ENCODE results near the gene DAAM2. TPM values are rescaled to one million over a fixed set of nuclear protein-coding genes. Genes with fewer than 3 reads are reported as not detected.

DAAM2 gene
- polyA plus RNA-seq, 3 donors: 24.2 to 30.9 (median 30.6) TPM

- no peak for DNase-seq (ENCODE audit: extremely low read depth in 1 of 11, low read depth in 9 of 11, low spot score in 4 of 11)
Measured at GRCh38 chr6:39896701-39897100, 104.5 kb downstream of the DAAM2 start.

GRCh38 chr6:39897698-39898097 lies 105.5 kb downstream of the DAAM2 start:
- no peak for DNase-seq (ENCODE audit: extremely low read depth in 1 of 11, low read depth in 9 of 11, low spot score in 4 of 11)

GRCh38 chr6:39898625-39899024 lies 106.4 kb downstream of the DAAM2 start:
- DNase-seq (ENCODE audit: extremely low read depth in 1 of 11, low read depth in 9 of 11, low spot score in 4 of 11): no peak

- DNase-seq (ENCODE audit: extremely low read depth in 1 of 11, low read depth in 9 of 11, low spot score in 4 of 11): no peak
Measured at GRCh38 chr6:39899554-39900295, 107.5 kb downstream of the DAAM2 start.

GRCh38 chr6:39901116-39901655 lies 109.0 kb downstream of the DAAM2 start:
- DNase-seq (ENCODE audit: extremely low read depth in 1 of 11, low read depth in 9 of 11, low spot score in 4 of 11): no peak

GRCh38 chr6:39901670-39902069 lies 109.5 kb downstream of the DAAM2 start:
- no peak for DNase-seq (ENCODE audit: extremely low read depth in 1 of 11, low read depth in 9 of 11, low spot score in 4 of 11)

GRCh38 chr6:39902136-39902535 lies 110.0 kb downstream of the DAAM2 start:
- no peak for DNase-seq (ENCODE audit: extremely low read depth in 1 of 11, low read depth in 9 of 11, low spot score in 4 of 11)

GRCh38 chr6:39902786-39903465 lies 110.8 kb downstream of the DAAM2 start:
- DNase-seq (ENCODE audit: extremely low read depth in 1 of 11, low read depth in 9 of 11, low spot score in 4 of 11): no peak

- DNase-seq (ENCODE audit: extremely low read depth in 1 of 11, low read depth in 9 of 11, low spot score in 4 of 11): no peak
Measured at GRCh38 chr6:39903656-39904055, 111.5 kb downstream of the DAAM2 start.

- no peak for DNase-seq (ENCODE audit: extremely low read depth in 1 of 11, low read depth in 9 of 11, low spot score in 4 of 11)
Measured at GRCh38 chr6:39904946-39905639, 112.9 kb downstream of the DAAM2 start.

GRCh38 chr6:39905640-39905975 lies 113.4 kb downstream of the DAAM2 start:
- DNase-seq (ENCODE audit: extremely low read depth in 1 of 11, low read depth in 9 of 11, low spot score in 4 of 11): no peak

- DNase-seq (ENCODE audit: extremely low read depth in 1 of 11, low read depth in 9 of 11, low spot score in 4 of 11): no peak
Measured at GRCh38 chr6:39906318-39906761, 114.2 kb downstream of the DAAM2 start.

GRCh38 chr6:39907871-39908575 lies 115.8 kb downstream of the DAAM2 start:
- DNase-seq (ENCODE audit: extremely low read depth in 1 of 11, low read depth in 9 of 11, low spot score in 4 of 11): no peak

GRCh38 chr6:39908838-39909583 lies 116.8 kb downstream of the DAAM2 start:
- DNase-seq (ENCODE audit: extremely low read depth in 1 of 11, low read depth in 9 of 11, low spot score in 4 of 11): no peak

GRCh38 chr6:39909701-39910100 lies 117.5 kb downstream of the DAAM2 start:
- no peak for DNase-seq (ENCODE audit: extremely low read depth in 1 of 11, low read depth in 9 of 11, low spot score in 4 of 11)

GRCh38 chr6:39910164-39910563 lies 118.0 kb downstream of the DAAM2 start:
- no peak for DNase-seq (ENCODE audit: extremely low read depth in 1 of 11, low read depth in 9 of 11, low spot score in 4 of 11)

- no peak for DNase-seq (ENCODE audit: extremely low read depth in 1 of 11, low read depth in 9 of 11, low spot score in 4 of 11)
Measured at GRCh38 chr6:39910744-39911143, 118.6 kb downstream of the DAAM2 start.

- no peak for DNase-seq (ENCODE audit: extremely low read depth in 1 of 11, low read depth in 9 of 11, low spot score in 4 of 11)
Measured at GRCh38 chr6:39911513-39912125, 119.4 kb downstream of the DAAM2 start.
